ENCODE measurements around the gene STK32B. TPM values are rescaled to one million over a fixed set of nuclear protein-coding genes. Genes with fewer than 3 reads are reported as not detected.

The STK32B gene
- total RNA-seq, 1 experiment from 2014 or later, result 11.6 TPM

GRCh38 chr4:5188130-5188529 is 136.8 kb downstream of the STK32B start:
- Histone ChIP-seq H3K4me3 (ENCODE audit: low read depth in 2 of 2, low read length in 2 of 2) (no peak overlapping the region), H3K27ac (ENCODE audit: low read length) (no peak overlapping the region), H3K9me3 (ENCODE audit: control insufficient read depth, insufficient read depth, low read depth, low read length) (no peaks in the 10 kb centered on the region), H3K4me1 (ENCODE audit: control insufficient read depth, insufficient read depth, low read length) (no peaks in the 10 kb centered on the region), H3K27me3 (ENCODE audit: control insufficient read depth, insufficient read depth, low read length) (no peaks in the 10 kb centered on the region), H3K36me3 (ENCODE audit: control insufficient read depth, insufficient read depth, low read length) (no peaks in the 10 kb centered on the region)
- POLR2A ChIA-PET, result no interaction called here
- in situ Hi-C loops (cut with HindIII; ENCODE audit: low pct_unique_long_range_greater_than_20kb, low sequenced_read_pairs), result no loop called here
- CTCF ChIA-PET, result no interaction called here
- no peak for TF ChIP-seq REST (IDR thresholded peaks at IDR 0.05; ENCODE audit: insufficient read depth in 1 of 2, low read depth in 2 of 2, low read length in 1 of 2)
- TF ChIP-seq CTCF (IDR thresholded peaks at IDR 0.05), result no peak
- no peak for TF ChIP-seq SIN3A (IDR thresholded peaks at IDR 0.05; ENCODE audit: borderline replicate concordance, insufficient read depth, low read depth, low read length)
- TF ChIP-seq TCF7L2 (IDR thresholded peaks at IDR 0.05; ENCODE audit: low read depth, low read length), result no peak
- TF ChIP-seq POLR2AphosphoS5 (IDR thresholded peaks at IDR 0.05; ENCODE audit: low read depth, low read length), result no peak
- BruUV-seq (replicated peaks), result no TSS peak
- intact Hi-C loops (cut with micrococcal nuclease; ENCODE audit: unreplicated experiment), result no loop called here
- ATAC-seq, result no peak
- no peak for DNase-seq (ENCODE audit: low read depth, low spot score)

- intact Hi-C loops (cut with micrococcal nuclease; ENCODE audit: unreplicated experiment) (no loop called here), in situ Hi-C loops (cut with HindIII; ENCODE audit: low pct_unique_long_range_greater_than_20kb, low sequenced_read_pairs) (no loop called here)
- CTCF ChIA-PET, result no interaction called here
- no peak overlapping the region for H3K27ac ChIP-seq (ENCODE audit: low read length)
- no TSS peak for BruUV-seq (replicated peaks)
- ATAC-seq, result no peak
- no peak overlapping the region for H3K4me3 ChIP-seq (ENCODE audit: low read depth in 2 of 2, low read length in 2 of 2)
- no peaks in the 10 kb centered on the region for H3K9me3 ChIP-seq (ENCODE audit: control insufficient read depth, insufficient read depth, low read depth, low read length)
- DNase-seq (ENCODE audit: low read depth, low spot score), result no peak
- no peaks in the 10 kb centered on the region for H3K36me3 ChIP-seq (ENCODE audit: control insufficient read depth, insufficient read depth, low read length)
- H3K27me3 ChIP-seq (ENCODE audit: control insufficient read depth, insufficient read depth, low read length), result no peaks in the 10 kb centered on the region
- H3K4me1 ChIP-seq (ENCODE audit: control insufficient read depth, insufficient read depth, low read length), result no peaks in the 10 kb centered on the region
- POLR2A ChIA-PET, result no interaction called here
- TF ChIP-seq SIN3A (IDR thresholded peaks at IDR 0.05; ENCODE audit: borderline replicate concordance, insufficient read depth, low read depth, low read length) (no peak), CTCF (IDR thresholded peaks at IDR 0.05) (no peak), TCF7L2 (IDR thresholded peaks at IDR 0.05; ENCODE audit: low read depth, low read length) (no peak), POLR2AphosphoS5 (IDR thresholded peaks at IDR 0.05; ENCODE audit: low read depth, low read length) (no peak), REST (IDR thresholded peaks at IDR 0.05; ENCODE audit: insufficient read depth in 1 of 2, low read depth in 2 of 2, low read length in 1 of 2) (no peak)
Observed at GRCh38 chr4:5191831-5192230, 140.6 kb downstream of the STK32B start.

Measured in Panc1 (cell line).